Ovary (tissue), 3 donors: Measurements from ENCODE around the gene DNAAF8.

Source experiments
- POLR2A ChIP-seq: fragments of 450-650 bp; IDR thresholded peaks from one replicate; pipeline ENCODE4 v1.6.1; 2017; ENCODE audit warnings: antibody characterized with exemption, mild to moderate bottlenecking, moderate library complexity
- TF ChIP-seq, protein P1 (sequence below), 3 donors: fragments of 450-650 bp in 2 of 3; fragments of 200-600 bp in 1 of 3; IDR thresholded peaks; one replicate each; pipeline versions ENCODE4 v1.5.1 to v1.8.0; 2016 to 2022; ENCODE audit warnings: antibody characterized with exemption in 3 of 3, mild to moderate bottlenecking in 1 of 3
- donor health status: DM: no; HTN: no; CAD: no.

DNA sequence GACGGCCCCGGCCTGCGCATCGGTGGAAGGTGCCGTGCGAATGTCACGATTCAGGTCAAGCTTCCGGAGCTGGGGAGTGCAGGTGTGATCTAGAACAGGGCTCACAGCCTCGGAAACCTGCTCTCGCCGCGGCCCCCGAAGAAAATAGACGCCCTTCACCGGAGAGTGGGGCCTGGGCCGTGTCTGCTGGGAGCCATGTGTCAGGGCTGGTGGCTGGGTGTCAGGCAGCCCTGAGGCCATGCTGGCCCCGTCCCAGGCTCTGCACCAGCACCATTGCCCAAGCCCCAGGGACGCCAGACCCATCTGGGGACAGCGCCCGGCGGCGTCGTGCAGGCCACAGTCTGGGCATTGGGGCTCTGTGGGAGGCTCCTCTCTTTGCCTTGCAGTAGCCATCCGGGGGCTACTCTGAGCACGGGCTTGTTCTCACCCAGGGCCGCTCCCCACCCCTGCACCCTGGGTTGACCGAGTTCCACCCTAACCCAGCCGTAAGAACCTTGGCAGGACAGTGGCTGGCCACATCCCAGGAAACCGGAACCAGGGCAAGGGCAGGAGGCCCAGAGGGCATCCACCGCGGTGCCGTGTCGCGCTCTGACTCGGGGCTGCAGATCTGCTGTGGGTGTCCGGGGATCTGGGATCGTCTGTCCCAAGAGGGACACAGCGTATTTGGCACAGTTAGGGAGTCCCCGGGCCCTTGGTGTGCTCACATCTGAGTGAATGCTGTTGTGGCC, 46.2 kb upstream of the DNAAF8 start:
- TF ChIP-seq, protein P1, sequence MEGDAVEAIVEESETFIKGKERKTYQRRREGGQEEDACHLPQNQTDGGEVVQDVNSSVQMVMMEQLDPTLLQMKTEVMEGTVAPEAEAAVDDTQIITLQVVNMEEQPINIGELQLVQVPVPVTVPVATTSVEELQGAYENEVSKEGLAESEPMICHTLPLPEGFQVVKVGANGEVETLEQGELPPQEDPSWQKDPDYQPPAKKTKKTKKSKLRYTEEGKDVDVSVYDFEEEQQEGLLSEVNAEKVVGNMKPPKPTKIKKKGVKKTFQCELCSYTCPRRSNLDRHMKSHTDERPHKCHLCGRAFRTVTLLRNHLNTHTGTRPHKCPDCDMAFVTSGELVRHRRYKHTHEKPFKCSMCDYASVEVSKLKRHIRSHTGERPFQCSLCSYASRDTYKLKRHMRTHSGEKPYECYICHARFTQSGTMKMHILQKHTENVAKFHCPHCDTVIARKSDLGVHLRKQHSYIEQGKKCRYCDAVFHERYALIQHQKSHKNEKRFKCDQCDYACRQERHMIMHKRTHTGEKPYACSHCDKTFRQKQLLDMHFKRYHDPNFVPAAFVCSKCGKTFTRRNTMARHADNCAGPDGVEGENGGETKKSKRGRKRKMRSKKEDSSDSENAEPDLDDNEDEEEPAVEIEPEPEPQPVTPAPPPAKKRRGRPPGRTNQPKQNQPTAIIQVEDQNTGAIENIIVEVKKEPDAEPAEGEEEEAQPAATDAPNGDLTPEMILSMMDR (IDR thresholded peaks at IDR 0.05), result no peak
- TF ChIP-seq POLR2A, result no peak
